GM23338 (cell line): ENCODE data around the gene PHACTR2. TPM values are rescaled to one million over a fixed set of nuclear protein-coding genes. Genes with fewer than 3 reads are reported as not detected.

Experiments
- ATAC-seq: fragments of 200-7000 bp; cut with Tn5 transposase; 3 replicates; pipeline ENCODE4 v1.9.1; 2020
- DNase-seq: peaks from one replicate; pipeline ENCODE4 v3.0.0-alpha.2; 2015; ENCODE audit warnings: low spot score
- H2AFZ ChIP-seq: fragments of 200-600 bp; sonication (generic); 2 replicates; pipeline ENCODE4 v1.8.0; 2016; ENCODE audit warnings: antibody characterized with exemption, mild to moderate bottlenecking, moderate library complexity
- H3F3A ChIP-seq: fragments of 200-600 bp; sonication (generic); replicated peaks from 2 replicates; pipeline ENCODE4 v1.8.0; 2017; ENCODE audit warnings: antibody characterized with exemption, mixed run types, low read depth
- H3K27ac ChIP-seq: fragments of 200-600 bp; sonication (generic); 2 replicates; pipeline ENCODE4 v1.6.1; 2016; ENCODE audit warnings: low read depth
- H3K27me3 ChIP-seq: fragments of 200-600 bp; sonication (generic); 2 replicates; pipeline ENCODE4 v1.8.0; 2016; ENCODE audit warnings: mild to moderate bottlenecking, mixed run types, moderate library complexity; ENCODE audit not compliant: insufficient read depth
- H3K36me3 ChIP-seq: fragments of 200-600 bp; sonication (generic); 2 replicates; pipeline ENCODE4 v1.8.0; 2016; ENCODE audit warnings: mild to moderate bottlenecking; ENCODE audit not compliant: insufficient read depth
- H3K4me1 ChIP-seq: fragments of 200-600 bp; sonication (generic); 2 replicates; pipeline ENCODE4 v1.8.0; 2016; ENCODE audit warnings: mild to moderate bottlenecking, moderate library complexity; ENCODE audit not compliant: insufficient read depth
- H3K4me2 ChIP-seq: fragments of 200-600 bp; sonication (generic); 2 replicates; pipeline ENCODE4 v1.7.1; 2017; ENCODE audit warnings: mixed run types
- H3K4me3 ChIP-seq: fragments of 200-600 bp; sonication (generic); 2 replicates; pipeline ENCODE4 v1.6.1; 2016; ENCODE audit warnings: mixed run types
- H3K79me2 ChIP-seq: fragments of 200-600 bp; sonication (generic); replicated peaks from 2 replicates; pipeline ENCODE4 v1.8.0; 2017; ENCODE audit warnings: mild to moderate bottlenecking; ENCODE audit not compliant: insufficient read depth
- H3K9me2 ChIP-seq: fragments of 200-600 bp; sonication (generic); 2 replicates; pipeline ENCODE4 v1.8.0; 2017; ENCODE audit not compliant: insufficient read depth
- H4K20me1 ChIP-seq: fragments of 200-600 bp; sonication (generic); replicated peaks from 2 replicates; pipeline ENCODE4 v1.8.0; 2017; ENCODE audit warnings: mild to moderate bottlenecking; ENCODE audit not compliant: insufficient read depth
- H3K27ac Mint-ChIP-seq: 2 replicates; pipeline ENCODE4 v1.8.0; 2020; ENCODE audit warnings: inconsistent platforms, mild to moderate bottlenecking, moderate library complexity, mixed read lengths
- H3K27me3 Mint-ChIP-seq: 3 replicates; pipeline ENCODE4 v1.8.0; 2022; ENCODE audit warnings: low read depth, mild to moderate bottlenecking, moderate library complexity, mixed read lengths, inconsistent platforms; ENCODE audit not compliant: insufficient read depth, poor library complexity
- H3K36me3 Mint-ChIP-seq: 3 replicates; pipeline ENCODE4 v1.8.0; 2021; ENCODE audit warnings: low read depth, mild to moderate bottlenecking, inconsistent platforms, moderate library complexity, mixed read lengths
- H3K4me1 Mint-ChIP-seq: 3 replicates; pipeline ENCODE4 v1.8.0; 2020; ENCODE audit warnings: mild to moderate bottlenecking, inconsistent platforms, mixed read lengths
- H3K4me3 Mint-ChIP-seq: 3 replicates; pipeline ENCODE4 v1.8.0; 2021; ENCODE audit warnings: moderate library complexity, mild to moderate bottlenecking, inconsistent platforms, mixed read lengths
- H3K9me3 Mint-ChIP-seq: 3 replicates; pipeline ENCODE4 v1.8.0; 2020; ENCODE audit warnings: moderate library complexity, mild to moderate bottlenecking, inconsistent platforms, mixed read lengths
- CTCF ChIP-seq, 2 experiments: fragments of 200-600 bp in 1 of 2; sonication (generic) in 1 of 2; conservative IDR thresholded peaks; 2 replicates each; pipeline versions ENCODE4 v1.5.1 to v1.6.1; 2016 to 2017; ENCODE audit warnings: antibody characterized with exemption in 2 of 2, low read depth in 2 of 2, mild to moderate bottlenecking in 2 of 2, moderate library complexity in 1 of 2
- ETS1 ChIP-seq: IDR thresholded peaks from 2 replicates; pipeline ENCODE4 v1.6.1; 2016; ENCODE audit warnings: antibody characterized with exemption
- EZH2 ChIP-seq: fragments of 200-600 bp; sonication (generic); IDR thresholded peaks from one replicate; pipeline ENCODE4 v1.8.0; 2017; ENCODE audit warnings: antibody characterized with exemption, mild to moderate bottlenecking, low read depth; ENCODE audit not compliant: unreplicated experiment
- JUNB ChIP-seq: IDR thresholded peaks from one replicate; pipeline ENCODE4 v1.6.1; 2016; ENCODE audit warnings: antibody characterized with exemption; ENCODE audit not compliant: unreplicated experiment
- NANOG ChIP-seq: IDR thresholded peaks from 2 replicates; pipeline ENCODE4 v1.6.1; 2016; ENCODE audit warnings: antibody characterized with exemption, borderline replicate concordance
- POLR2AphosphoS5 ChIP-seq: IDR thresholded peaks from 2 replicates; pipeline ENCODE4 v1.6.1; 2016; ENCODE audit warnings: antibody characterized with exemption, low read depth
- ZNF114 ChIP-seq: fragments of 250-450 bp; sonication (Bioruptor Pico); IDR thresholded peaks from 2 replicates; pipeline ENCODE4 v1.5.0; 2020; ENCODE audit warnings: mild to moderate bottlenecking, moderate library complexity
- ZNF331 ChIP-seq: fragments of 250-450 bp; sonication (Bioruptor Pico); IDR thresholded peaks from 2 replicates; pipeline ENCODE4 v1.5.0; 2020; ENCODE audit warnings: low read depth, mild to moderate bottlenecking, moderate library complexity
- ZNF462 ChIP-seq: fragments of 250-450 bp; sonication (Bioruptor Pico); IDR thresholded peaks from 2 replicates; pipeline ENCODE4 v1.5.0; 2020; ENCODE audit warnings: mild to moderate bottlenecking, moderate library complexity
- polyA plus RNA-seq: library from polyadenylated mRNA; unstranded; fragments of >200 nt; fragmentation: Nextera tagmentation; extraction: Ambion mirVana; gene quantifications from 2 replicates; pipeline ENCODE4 v1.2.1, GENCODE V29; 2016
- total RNA-seq: library from RNA; depleted of rRNA; stranded (reverse); fragments of >200 nt; shearing (Covaris generic); gene quantifications from 2 replicates; pipeline ENCODE4 v1.2.3, GENCODE V29; 2014
- TF ChIP-seq, protein P1 (sequence below): IDR thresholded peaks from one replicate; pipeline ENCODE4 v1.6.1; 2018; ENCODE audit warnings: antibody characterized with exemption; ENCODE audit not compliant: unreplicated experiment

Gene PHACTR2
- total and polyA plus RNA-seq, 2 experiments from 2014 or later = 67.7 to 105 TPM

- TF ChIP-seq ZNF462 = no peak
- no peak for TF ChIP-seq CTCF (conservative IDR thresholded peaks at IDR 0.05; ENCODE audit: low read depth in 2 of 2)
These were observed 143.6 kb downstream of the PHACTR2 start (continued) for GRCh38 chr6:143821359-143821758.

DNA sequence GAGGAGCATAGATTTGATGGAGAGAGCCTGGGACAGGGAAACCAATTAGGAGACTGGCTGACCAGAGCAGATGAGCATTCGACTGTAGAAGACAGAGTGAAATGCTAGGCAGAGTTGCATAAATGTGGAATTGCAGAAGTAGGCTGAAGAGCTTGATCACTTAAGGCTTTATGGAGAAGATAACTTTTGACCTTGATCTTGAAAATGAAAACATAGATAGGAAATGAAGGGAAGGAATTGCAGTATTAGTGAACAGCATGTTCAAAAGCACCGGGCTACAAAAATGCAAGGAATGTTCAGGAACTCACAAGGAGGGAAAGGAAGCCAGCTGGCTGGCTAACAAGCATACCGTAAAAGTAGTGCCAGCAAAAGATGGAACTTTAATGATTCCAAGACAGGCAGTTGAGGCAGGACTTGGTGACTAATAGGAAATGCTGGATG is 144.8 kb downstream of the PHACTR2 start:
- no peaks in the 10 kb centered on the region for H3K36me3 ChIP-seq
- H3K4me1 ChIP-seq = peaks cover 18% of the 10 kb centered on the region
- no peaks in the 10 kb centered on the region for H3K79me2 ChIP-seq
- H4K20me1 ChIP-seq = no peaks in the 10 kb centered on the region; the same call in 1 of the 2 replicates
- Mint-ChIP-seq H3K27ac (peak overlapping the region; percentile 12; the same call in 1 of the 2 replicates), H3K27me3 (peaks cover 5% of the 10 kb centered on the region), H3K36me3 (peaks cover 4% of the 10 kb centered on the region; the same call in 1 of the 3 replicates), H3K4me3 (no peak overlapping the region), H3K4me1 (peaks cover 25% of the 10 kb centered on the region), H3K9me3 (no peaks in the 10 kb centered on the region)
- no peaks in the 10 kb centered on the region for H3F3A ChIP-seq
- H3K27me3 ChIP-seq = no peaks in the 10 kb centered on the region
- no peak overlapping the region for H3K4me3 ChIP-seq
- peak; percentile 59 for DNase-seq
- peak; percentile 52; the same call in 2 of the 3 replicates for ATAC-seq
- H2AFZ ChIP-seq = no peak overlapping the region
- 0 out of 2 replicates have a peak overlapping the region, but pooled peaks have one; percentile 68 for H3K27ac ChIP-seq
- no peak overlapping the region for H3K4me2 ChIP-seq
- no peaks in the 10 kb centered on the region for H3K9me2 ChIP-seq
- TF ChIP-seq EZH2 (no peak), JUNB (no peak), POLR2AphosphoS5 (no peak), CTCF (conservative IDR thresholded peaks at IDR 0.05; ENCODE audit: low read depth in 2 of 2) (no peak), ZNF114 (CRISPR knock-in tag) (no peak), NANOG (no peak), ETS1 (no peak), ZNF331 (CRISPR knock-in tag) (no peak)
- TF ChIP-seq, protein P1, sequence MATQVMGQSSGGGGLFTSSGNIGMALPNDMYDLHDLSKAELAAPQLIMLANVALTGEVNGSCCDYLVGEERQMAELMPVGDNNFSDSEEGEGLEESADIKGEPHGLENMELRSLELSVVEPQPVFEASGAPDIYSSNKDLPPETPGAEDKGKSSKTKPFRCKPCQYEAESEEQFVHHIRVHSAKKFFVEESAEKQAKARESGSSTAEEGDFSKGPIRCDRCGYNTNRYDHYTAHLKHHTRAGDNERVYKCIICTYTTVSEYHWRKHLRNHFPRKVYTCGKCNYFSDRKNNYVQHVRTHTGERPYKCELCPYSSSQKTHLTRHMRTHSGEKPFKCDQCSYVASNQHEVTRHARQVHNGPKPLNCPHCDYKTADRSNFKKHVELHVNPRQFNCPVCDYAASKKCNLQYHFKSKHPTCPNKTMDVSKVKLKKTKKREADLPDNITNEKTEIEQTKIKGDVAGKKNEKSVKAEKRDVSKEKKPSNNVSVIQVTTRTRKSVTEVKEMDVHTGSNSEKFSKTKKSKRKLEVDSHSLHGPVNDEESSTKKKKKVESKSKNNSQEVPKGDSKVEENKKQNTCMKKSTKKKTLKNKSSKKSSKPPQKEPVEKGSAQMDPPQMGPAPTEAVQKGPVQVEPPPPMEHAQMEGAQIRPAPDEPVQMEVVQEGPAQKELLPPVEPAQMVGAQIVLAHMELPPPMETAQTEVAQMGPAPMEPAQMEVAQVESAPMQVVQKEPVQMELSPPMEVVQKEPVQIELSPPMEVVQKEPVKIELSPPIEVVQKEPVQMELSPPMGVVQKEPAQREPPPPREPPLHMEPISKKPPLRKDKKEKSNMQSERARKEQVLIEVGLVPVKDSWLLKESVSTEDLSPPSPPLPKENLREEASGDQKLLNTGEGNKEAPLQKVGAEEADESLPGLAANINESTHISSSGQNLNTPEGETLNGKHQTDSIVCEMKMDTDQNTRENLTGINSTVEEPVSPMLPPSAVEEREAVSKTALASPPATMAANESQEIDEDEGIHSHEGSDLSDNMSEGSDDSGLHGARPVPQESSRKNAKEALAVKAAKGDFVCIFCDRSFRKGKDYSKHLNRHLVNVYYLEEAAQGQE = no peak
